ENCODE results near the gene PADI4. TPM values are rescaled to one million over a fixed set of nuclear protein-coding genes. Genes with fewer than 3 reads are reported as not detected.
"Not testable (repeated sequence)": the region's sequence is repeated elsewhere in the genome, so short reads cannot be mapped to it uniquely, and the experiment has no call there.

PADI4 gene
- total RNA-seq, 1 donor from 2014 or later = 0.12 TPM

DNA sequence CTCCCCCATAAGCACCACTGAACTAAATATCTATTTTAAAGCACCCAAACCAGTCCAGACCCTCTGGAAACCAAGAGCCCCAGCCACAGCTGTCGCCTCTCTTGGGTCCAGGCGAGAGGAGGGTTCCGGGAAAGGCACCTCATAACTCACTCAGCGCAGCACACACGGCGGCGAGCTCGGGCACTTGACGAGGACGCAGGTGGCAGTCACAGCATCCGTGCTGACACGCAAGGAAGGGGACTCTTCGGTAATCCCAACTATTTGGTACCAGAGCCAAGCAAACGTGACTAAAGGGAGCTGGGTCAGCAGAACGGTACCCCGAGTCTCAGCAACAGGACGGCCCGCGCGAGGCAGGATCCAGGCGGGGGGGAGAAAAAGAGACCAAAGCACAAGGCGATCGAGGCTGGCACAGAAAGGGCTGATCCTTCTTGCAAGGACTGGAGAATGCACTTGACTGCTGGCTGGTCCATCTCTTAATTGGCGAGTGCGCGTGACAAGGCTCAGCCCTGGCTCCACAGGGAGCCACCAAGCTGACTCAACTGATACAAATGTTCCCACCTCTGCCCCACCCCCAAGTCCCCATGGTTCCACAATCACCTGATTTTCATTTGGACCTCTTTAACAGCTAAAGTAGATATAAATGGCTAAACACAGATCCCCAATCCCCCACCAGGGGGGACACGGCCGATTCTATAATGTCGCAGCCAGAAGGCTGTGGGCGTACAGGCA is 100.0 kb downstream of the PADI4 start:
- intact Hi-C loops (cut with micrococcal nuclease) = not testable (repeated sequence)

GRCh38 chr1:17409391-17409811 is 101.4 kb downstream of the PADI4 start:
- no peaks in the 10 kb centered on the region for H3K27me3 Mint-ChIP-seq
- no peak overlapping the region for H3K27ac Mint-ChIP-seq
- H3K4me3 Mint-ChIP-seq = no peak overlapping the region
- intact Hi-C loops (cut with micrococcal nuclease) = no loop called here
- DNase-seq = no peak
- no peaks in the 10 kb centered on the region for H3K9me3 Mint-ChIP-seq
- no peaks in the 10 kb centered on the region for H3K4me1 Mint-ChIP-seq
- peaks cover 65% of the 10 kb centered on the region for H3K36me3 Mint-ChIP-seq (ENCODE audit: low read depth)

More for the DNA sequence above, 100.0 kb downstream of the PADI4 start:
- not testable (repeated sequence) for H3K27ac Mint-ChIP-seq, DNase-seq, H3K27me3 Mint-ChIP-seq, H3K9me3 Mint-ChIP-seq, H3K4me1 Mint-ChIP-seq, H3K4me3 Mint-ChIP-seq
- peaks cover 57% of the 10 kb centered on the region for H3K36me3 Mint-ChIP-seq (ENCODE audit: low read depth)

GRCh38 chr1:17412093-17412870 is 104.3 kb downstream of the PADI4 start:
- Mint-ChIP-seq H3K36me3 (ENCODE audit: low read depth) (peaks cover 80% of the 10 kb centered on the region), H3K4me1 (no peaks in the 10 kb centered on the region), H3K9me3 (no peaks in the 10 kb centered on the region), H3K27me3 (no peaks in the 10 kb centered on the region), H3K4me3 (no peak overlapping the region), H3K27ac (no peak overlapping the region)
- intact Hi-C loops (cut with micrococcal nuclease) = no loop called here
- no peak for DNase-seq

Other genes starting within 250 kb of the PADI4 start
- gene PADI2, start 188.7 kb upstream of the PADI4 start, total RNA-seq = 0.07 TPM in 1 of 2 replicates, not detected in the other
- not detected in 2 replicates for gene PADI1, start 103.1 kb upstream of the PADI4 start, total RNA-seq
- gene PADI3, start 59.1 kb upstream of the PADI4 start, total RNA-seq = not detected in 2 replicates
- gene PADI6, start 64.0 kb downstream of the PADI4 start, total RNA-seq = not detected in 2 replicates
- 225 and 234 TPM in 2 replicates for gene RCC2, start 131.5 kb downstream of the PADI4 start, total RNA-seq
- gene ARHGEF10L, start 231.5 kb downstream of the PADI4 start, total RNA-seq = not detected in 2 replicates

Measured in activated CD4-positive, alpha-beta T cell treated with anti-CD3 and anti-CD28 coated beads, Interleukin-2, amount 10 ng/mL, durations not matched to agents 24 days and 14 days (primary cell).